Glutamatergic neuron (in vitro differentiated cells): Measurements from ENCODE around the gene COL4A1. TPM values are rescaled to one million over a fixed set of nuclear protein-coding genes. Genes with fewer than 3 reads are reported as not detected.

Experiments
- DNase-seq: peaks from one replicate; pipeline ENCODE4 v3.0.0; 2022
- H3K27ac Mint-ChIP-seq: one replicate; pipeline ENCODE4 v1.8.0; 2020; ENCODE audit warnings: mild to moderate bottlenecking, mixed read lengths, inconsistent platforms; ENCODE audit not compliant: unreplicated experiment
- H3K27me3 Mint-ChIP-seq: one replicate; pipeline ENCODE4 v1.8.0; 2020; ENCODE audit warnings: mild to moderate bottlenecking, moderate library complexity, mixed read lengths, inconsistent platforms; ENCODE audit not compliant: unreplicated experiment
- H3K36me3 Mint-ChIP-seq: one replicate; pipeline ENCODE4 v1.8.0; 2020; ENCODE audit warnings: mild to moderate bottlenecking, mixed read lengths, inconsistent platforms; ENCODE audit not compliant: unreplicated experiment
- H3K4me1 Mint-ChIP-seq: one replicate; pipeline ENCODE4 v1.8.0; 2020; ENCODE audit warnings: mild to moderate bottlenecking, low read depth, mixed read lengths, inconsistent platforms; ENCODE audit not compliant: unreplicated experiment
- H3K4me3 Mint-ChIP-seq: one replicate; pipeline ENCODE4 v1.8.0; 2020; ENCODE audit warnings: mild to moderate bottlenecking, mixed read lengths, inconsistent platforms; ENCODE audit not compliant: unreplicated experiment
- H3K9me3 Mint-ChIP-seq: one replicate; pipeline ENCODE4 v1.8.0; 2020; ENCODE audit warnings: mild to moderate bottlenecking, moderate library complexity, mixed read lengths, inconsistent platforms; ENCODE audit not compliant: unreplicated experiment
- total RNA-seq: library from RNA; stranded (reverse); fragmentation: NEBNext Ultra II Directional; extraction: Animal tissue kit (Norgen Biotek cat#: 25700); gene quantifications from one replicate; pipeline ENCODE4 v1.2.1, GENCODE V29; 2021; ENCODE audit not compliant: unreplicated experiment
- TF ChIP-seq, protein P1 (sequence below): fragments of 200-600 bp; sonication (generic); IDR thresholded peaks from one replicate; pipeline ENCODE4 v1.5.0; 2021; ENCODE audit not compliant: partially characterized antibody, unreplicated experiment

COL4A1 gene
- total RNA-seq, 1 donor from 2014 or later = 14.6 TPM

- no peak for DNase-seq
- Mint-ChIP-seq H3K36me3 (no peaks in the 10 kb centered on the region), H3K4me3 (no peak overlapping the region), H3K27me3 (peaks cover 3% of the 10 kb centered on the region), H3K27ac (no peak overlapping the region), H3K9me3 (peaks cover 1% of the 10 kb centered on the region), H3K4me1 (peaks cover 4% of the 10 kb centered on the region)
- TF ChIP-seq, protein P1, sequence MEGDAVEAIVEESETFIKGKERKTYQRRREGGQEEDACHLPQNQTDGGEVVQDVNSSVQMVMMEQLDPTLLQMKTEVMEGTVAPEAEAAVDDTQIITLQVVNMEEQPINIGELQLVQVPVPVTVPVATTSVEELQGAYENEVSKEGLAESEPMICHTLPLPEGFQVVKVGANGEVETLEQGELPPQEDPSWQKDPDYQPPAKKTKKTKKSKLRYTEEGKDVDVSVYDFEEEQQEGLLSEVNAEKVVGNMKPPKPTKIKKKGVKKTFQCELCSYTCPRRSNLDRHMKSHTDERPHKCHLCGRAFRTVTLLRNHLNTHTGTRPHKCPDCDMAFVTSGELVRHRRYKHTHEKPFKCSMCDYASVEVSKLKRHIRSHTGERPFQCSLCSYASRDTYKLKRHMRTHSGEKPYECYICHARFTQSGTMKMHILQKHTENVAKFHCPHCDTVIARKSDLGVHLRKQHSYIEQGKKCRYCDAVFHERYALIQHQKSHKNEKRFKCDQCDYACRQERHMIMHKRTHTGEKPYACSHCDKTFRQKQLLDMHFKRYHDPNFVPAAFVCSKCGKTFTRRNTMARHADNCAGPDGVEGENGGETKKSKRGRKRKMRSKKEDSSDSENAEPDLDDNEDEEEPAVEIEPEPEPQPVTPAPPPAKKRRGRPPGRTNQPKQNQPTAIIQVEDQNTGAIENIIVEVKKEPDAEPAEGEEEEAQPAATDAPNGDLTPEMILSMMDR = peak; percentile 1
These were observed 197.7 kb downstream of the COL4A1 start for GRCh38 chr13:110109140-110109783.

GRCh38 chr13:110108348-110109139, 198.4 kb downstream of the COL4A1 start:
- no peak overlapping the region for H3K27ac Mint-ChIP-seq
- TF ChIP-seq, protein P1 = peak; percentile 28
- H3K4me3 Mint-ChIP-seq = no peak overlapping the region
- H3K27me3 Mint-ChIP-seq = peaks cover 3% of the 10 kb centered on the region
- peak; percentile 84 for DNase-seq
- H3K9me3 Mint-ChIP-seq = peaks cover 1% of the 10 kb centered on the region
- peaks cover 4% of the 10 kb centered on the region for H3K4me1 Mint-ChIP-seq
- no peaks in the 10 kb centered on the region for H3K36me3 Mint-ChIP-seq

DNA sequence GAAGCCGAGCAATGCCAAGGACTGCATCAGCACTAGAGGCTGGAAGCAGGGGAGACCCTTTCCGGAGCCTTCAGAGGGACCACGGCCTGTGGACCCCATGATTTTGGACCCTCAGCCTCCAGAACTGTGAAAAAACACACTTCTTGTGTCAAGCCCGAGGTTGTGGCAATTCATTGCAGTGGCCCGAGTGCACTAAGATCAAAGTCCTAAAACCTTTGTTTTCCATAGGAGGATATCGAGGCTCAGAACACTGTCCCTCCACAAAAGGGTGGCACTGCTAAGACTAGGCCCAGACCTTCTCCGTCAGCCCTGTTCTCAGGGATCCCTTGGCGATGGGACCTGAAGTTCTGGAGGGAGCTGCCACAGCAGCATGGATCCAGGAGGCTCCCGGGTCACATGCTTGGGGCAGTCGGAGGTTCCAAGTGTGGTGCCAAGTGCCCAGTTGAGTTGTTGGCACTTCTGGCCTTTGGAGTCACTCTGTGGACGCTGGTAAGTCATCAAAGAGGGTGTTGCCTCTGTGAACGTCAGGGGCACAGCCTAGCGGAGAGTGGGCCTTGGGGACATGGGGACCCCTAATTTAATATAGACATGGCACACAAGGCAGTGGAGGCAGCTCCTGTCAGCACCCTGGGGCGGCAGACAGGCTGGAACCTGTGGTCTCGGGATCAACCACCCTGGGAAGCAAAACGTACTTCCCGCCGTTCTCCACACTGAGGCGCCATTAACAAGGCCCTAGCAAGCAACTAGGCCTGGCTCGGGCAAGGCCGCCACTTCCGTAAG, 199.2 kb downstream of the COL4A1 start:
- TF ChIP-seq, protein P1 = no peak
- H3K27ac Mint-ChIP-seq = no peak overlapping the region
- H3K27me3 Mint-ChIP-seq = peaks cover 3% of the 10 kb centered on the region
- no peak overlapping the region for H3K4me3 Mint-ChIP-seq
- peaks cover 1% of the 10 kb centered on the region for H3K9me3 Mint-ChIP-seq
- H3K36me3 Mint-ChIP-seq = no peaks in the 10 kb centered on the region
- DNase-seq = peak; percentile 44
- H3K4me1 Mint-ChIP-seq = peaks cover 4% of the 10 kb centered on the region

DNA sequence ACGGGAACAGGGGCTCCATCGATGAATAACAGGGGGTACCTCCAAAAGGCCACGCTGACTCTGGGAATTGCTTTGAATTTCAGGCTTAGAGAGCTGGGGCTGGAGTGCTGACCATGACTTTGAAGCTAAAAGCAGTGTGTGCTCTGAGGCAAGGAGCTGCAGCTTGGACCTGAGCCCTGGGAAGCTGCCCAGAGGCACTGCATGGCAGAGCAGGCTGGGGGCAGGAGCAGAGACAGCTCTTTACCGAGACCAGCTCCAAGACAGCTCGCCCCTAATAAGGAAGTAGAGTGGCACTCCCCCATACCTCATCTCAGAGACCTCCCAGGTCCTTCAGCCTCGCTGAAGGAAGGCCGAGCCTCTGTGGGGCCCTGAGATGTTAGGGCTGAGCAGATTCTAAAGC, 200.2 kb downstream of the COL4A1 start:
- Mint-ChIP-seq H3K9me3 (peaks cover 1% of the 10 kb centered on the region), H3K27me3 (peaks cover 3% of the 10 kb centered on the region), H3K36me3 (no peaks in the 10 kb centered on the region), H3K4me3 (no peak overlapping the region), H3K4me1 (peaks cover 4% of the 10 kb centered on the region), H3K27ac (no peak overlapping the region)
- no peak for DNase-seq
- TF ChIP-seq, protein P1 = no peak
